Right ventricle myocardium superior (tissue), 1 donor: ENCODE results near the gene HELB. TPM values are rescaled to one million over a fixed set of nuclear protein-coding genes. Genes with fewer than 3 reads are reported as not detected.
"Not testable (repeated sequence)": the region's sequence is repeated elsewhere in the genome, so short reads cannot be mapped to it uniquely, and the experiment has no call there.

ENCODE experiments used
- ATAC-seq: fragments of 200-7000 bp; cut with Tn5 transposase; one replicate; pipeline ENCODE4 v1.9.1; 2020; ENCODE audit warnings: mild to moderate bottlenecking; ENCODE audit not compliant: poor library complexity
- DNase-seq: peaks from one replicate; pipeline ENCODE4 v3.0.0-alpha.2; 2020
- intact Hi-C: fragments of 100-400 bp; cut with DNase I; formaldehyde crosslinking; loops from one replicate; pipeline ENCODE4 v1.11.2; 2022
- total RNA-seq: library from RNA; stranded (reverse); fragmentation: NEBNext Ultra II Directional; extraction: Animal tissue kit (Norgen Biotek cat#: 25700); gene quantifications from one replicate; pipeline ENCODE4 v1.2.1, GENCODE V29; 2021
- donor health status: DM: no; HTN: yes; CAD: no; lungs with severe emphysema.

The HELB gene
- total RNA-seq, 1 donor from 2014 or later = 0.81 TPM

GRCh38 chr12:66296176-66296683 lies 6.1 kb upstream of the HELB start:
- intact Hi-C loops = no loop called here
- no peak for DNase-seq

GRCh38 chr12:66297080-66297479 lies 5.2 kb upstream of the HELB start:
- DNase-seq (no peak), ATAC-seq (no peak)
- intact Hi-C loops = no loop called here

More at GRCh38 chr12:66296176-66296683, 6.1 kb upstream of the HELB start:
- no peak for ATAC-seq

GRCh38 chr12:66297923-66298322 lies 4.4 kb upstream of the HELB start:
- DNase-seq = no peak
- intact Hi-C loops = no loop called here
- no peak for ATAC-seq

- ATAC-seq (no peak), DNase-seq (no peak)
- intact Hi-C loops = no loop called here
Observed at GRCh38 chr12:66302827-66303169, 505 bp downstream of the HELB start.

GRCh38 chr12:66303316-66303804 lies 1.1 kb downstream of the HELB start:
- ATAC-seq, intact Hi-C loops, DNase-seq: not testable (repeated sequence)

GRCh38 chr12:66304296-66304900 lies 2.1 kb downstream of the HELB start:
- DNase-seq = no peak
- no peak for ATAC-seq
- intact Hi-C loops = no loop called here

- ATAC-seq = no peak
- intact Hi-C loops = no loop called here
- no peak for DNase-seq
Observed at GRCh38 chr12:66309606-66310005, 7.3 kb downstream of the HELB start.

GRCh38 chr12:66312189-66312588 lies 9.9 kb downstream of the HELB start:
- intact Hi-C loops = no loop called here
- ATAC-seq = no peak
- DNase-seq = no peak

- no peak for ATAC-seq
- intact Hi-C loops = no loop called here
- DNase-seq = no peak
Observed at GRCh38 chr12:66314278-66314677, 12.0 kb downstream of the HELB start.

- intact Hi-C loops = no loop called here
- ATAC-seq (no peak), DNase-seq (no peak)
Observed at GRCh38 chr12:66319266-66319954, 17.1 kb downstream of the HELB start.

- ATAC-seq = no peak
- no peak for DNase-seq
- intact Hi-C loops = no loop called here
Observed at GRCh38 chr12:66320996-66321395, 18.7 kb downstream of the HELB start.

- no peak for DNase-seq
- no peak for ATAC-seq
- intact Hi-C loops = no loop called here
Observed at GRCh38 chr12:66321435-66321834, 19.1 kb downstream of the HELB start.

GRCh38 chr12:66323017-66323416 lies 20.7 kb downstream of the HELB start:
- DNase-seq (no peak), ATAC-seq (no peak)
- intact Hi-C loops = no loop called here

GRCh38 chr12:66329941-66330340 lies 27.6 kb downstream of the HELB start:
- intact Hi-C loops = no loop called here
- DNase-seq = no peak

GRCh38 chr12:66331016-66331415 lies 28.7 kb downstream of the HELB start:
- intact Hi-C loops = no loop called here

More at GRCh38 chr12:66329941-66330340, 27.6 kb downstream of the HELB start:
- ATAC-seq = no peak

GRCh38 chr12:66331814-66332213 lies 29.5 kb downstream of the HELB start:
- intact Hi-C loops = no loop called here
- DNase-seq (no peak), ATAC-seq (no peak)

More at GRCh38 chr12:66331016-66331415, 28.7 kb downstream of the HELB start:
- ATAC-seq (no peak), DNase-seq (no peak)

- no peak for ATAC-seq
- no peak for DNase-seq
- intact Hi-C loops = no loop called here
Observed at GRCh38 chr12:66335746-66336145, 33.5 kb downstream of the HELB start.

- DNase-seq (no peak), ATAC-seq (no peak)
- intact Hi-C loops = no loop called here
Observed at GRCh38 chr12:66337381-66338010, 35.2 kb downstream of the HELB start.

- ATAC-seq (no peak), DNase-seq (no peak)
- intact Hi-C loops = no loop called here
Observed at GRCh38 chr12:66340131-66340530, 37.8 kb downstream of the HELB start.

GRCh38 chr12:66341126-66341525 lies 38.8 kb downstream of the HELB start:
- intact Hi-C loops = no loop called here
- ATAC-seq = no peak

More at GRCh38 chr12:66341126-66341525, 38.8 kb downstream of the HELB start:
- no peak for DNase-seq
